GM12892 (cell line): ENCODE measurements around the gene KLF7.

ENCODE experiments used
- POLR2A ChIP-seq: IDR thresholded peaks from 2 replicates; pipeline ENCODE4 v1.6.1; 2011; ENCODE audit warnings: low read depth, low read length, control low read depth
- POLR2AphosphoS5 ChIP-seq: IDR thresholded peaks from 2 replicates; pipeline ENCODE4 v1.6.1; 2011; ENCODE audit warnings: low read depth, low read length, control low read depth
- TAF1 ChIP-seq: IDR thresholded peaks from 2 replicates; pipeline ENCODE4 v1.6.1; 2011; ENCODE audit warnings: low read depth, mild to moderate bottlenecking, control low read depth, low read length, borderline replicate concordance

GRCh38 chr2:207142461-207142860 lies 23.3 kb downstream of the KLF7 start:
- TF ChIP-seq POLR2A: no peak
- TF ChIP-seq TAF1: no peak
- no peak for TF ChIP-seq POLR2AphosphoS5
